Embryonic facial prominence (tissue), 1 donor: Measurements from ENCODE around the gene TRAF2.
"Not testable (repeated sequence)": the region's sequence is repeated elsewhere in the genome, so short reads cannot be mapped to it uniquely, and the experiment has no call there.

Source experiments
- DNase-seq: peaks from one replicate; pipeline ENCODE4 v3.0.0-alpha.2; 2016; ENCODE audit errors: extremely low spot score

Gene TRAF2

DNA sequence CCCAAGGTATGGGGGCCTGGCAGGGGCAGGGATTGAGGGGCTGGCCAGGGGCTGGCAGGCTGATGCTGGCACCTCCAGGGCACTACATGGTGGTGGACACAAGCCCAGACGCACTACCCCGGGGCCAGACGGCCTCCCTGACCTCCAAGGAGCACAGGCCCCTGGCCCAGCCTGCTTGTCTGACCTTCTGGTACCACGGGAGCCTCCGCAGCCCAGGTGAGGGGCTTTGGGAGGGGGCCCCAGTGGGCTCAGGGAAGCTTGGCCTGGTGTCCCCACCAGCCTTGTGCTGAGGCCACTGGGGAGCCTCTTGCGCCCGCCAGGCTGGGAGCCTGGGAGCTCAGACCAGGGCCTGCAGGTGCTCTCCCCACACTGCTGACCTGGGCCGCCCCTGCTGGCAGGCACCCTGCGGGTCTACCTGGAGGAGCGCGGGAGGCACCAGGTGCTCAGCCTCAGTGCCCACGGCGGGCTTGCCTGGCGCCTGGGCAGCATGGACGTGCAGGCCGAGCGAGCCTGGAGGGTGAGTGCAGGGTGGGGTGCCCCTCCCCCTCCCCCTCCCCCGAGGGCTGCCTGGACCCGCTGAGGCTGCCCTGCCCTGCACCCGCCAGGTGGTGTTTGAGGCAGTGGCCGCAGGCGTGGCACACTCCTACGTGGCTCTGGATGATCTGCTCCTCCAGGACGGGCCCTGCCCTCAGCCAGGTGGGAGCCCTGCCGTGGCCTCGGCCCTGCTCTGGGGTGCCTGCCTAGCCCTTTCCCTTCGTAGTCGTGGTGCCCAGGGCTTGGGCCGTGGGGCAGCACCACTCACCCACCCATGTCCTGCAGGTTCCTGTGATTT, 28.5 kb upstream of the TRAF2 start:
- DNase-seq = no peak

DNA sequence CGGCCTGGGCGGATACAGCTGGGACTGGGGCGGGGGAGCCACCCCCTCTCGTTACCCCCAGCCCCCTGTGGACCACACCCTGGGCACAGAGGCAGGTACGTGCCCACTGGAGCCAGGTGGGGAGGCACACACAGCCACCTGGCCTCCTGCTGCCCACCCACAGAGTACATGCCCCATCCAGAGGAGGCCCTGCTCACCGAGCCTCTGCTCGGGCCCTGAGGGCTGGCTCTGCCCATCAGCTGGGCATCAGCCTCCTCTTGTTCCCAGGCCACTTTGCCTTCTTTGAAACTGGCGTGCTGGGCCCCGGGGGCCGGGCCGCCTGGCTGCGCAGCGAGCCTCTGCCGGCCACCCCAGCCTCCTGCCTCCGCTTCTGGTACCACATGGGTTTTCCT, 27.9 kb upstream of the TRAF2 start:
- DNase-seq = no peak

DNA sequence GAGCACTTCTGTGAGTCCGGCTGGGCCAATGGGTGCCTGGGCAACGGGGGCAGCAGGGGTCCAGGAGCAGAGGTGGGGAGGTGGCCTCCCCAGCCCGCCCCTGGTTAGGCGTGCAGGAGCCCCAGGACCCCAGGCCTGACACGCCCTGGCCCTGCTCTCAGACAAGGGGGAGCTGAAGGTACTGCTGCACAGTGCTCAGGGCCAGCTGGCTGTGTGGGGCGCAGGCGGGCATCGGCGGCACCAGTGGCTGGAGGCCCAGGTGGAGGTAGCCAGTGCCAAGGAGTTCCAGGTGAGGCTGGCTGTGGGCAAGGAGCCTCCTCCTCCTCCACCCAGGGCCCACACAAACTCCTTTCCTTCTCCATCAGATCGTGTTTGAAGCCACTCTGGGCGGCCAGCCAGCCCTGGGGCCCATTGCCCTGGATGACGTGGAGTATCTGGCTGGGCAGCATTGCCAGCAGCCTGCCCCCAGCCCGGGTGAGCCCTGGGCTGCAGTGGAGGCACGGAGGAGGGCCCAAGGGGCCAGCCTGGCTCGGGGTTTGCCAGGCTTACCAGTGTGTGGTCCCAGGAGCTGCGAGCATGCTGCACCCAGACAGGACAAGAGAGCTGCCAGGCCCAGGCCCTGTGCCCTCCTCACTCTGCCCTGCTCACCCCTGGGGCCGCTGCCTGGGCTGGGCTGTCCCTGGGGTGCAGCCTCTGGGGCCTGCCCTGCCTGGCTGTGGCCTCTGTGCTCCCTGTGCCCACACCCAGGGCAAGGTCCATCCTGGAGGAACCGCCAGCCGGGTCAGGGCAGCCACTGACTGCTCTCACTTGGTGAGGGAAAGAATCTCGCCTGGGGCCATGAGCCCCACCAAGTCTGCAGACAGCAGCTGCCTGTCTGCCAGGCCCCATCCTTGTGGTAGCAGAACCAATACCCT, 27.2 kb upstream of the TRAF2 start:
- no peak for DNase-seq

DNA sequence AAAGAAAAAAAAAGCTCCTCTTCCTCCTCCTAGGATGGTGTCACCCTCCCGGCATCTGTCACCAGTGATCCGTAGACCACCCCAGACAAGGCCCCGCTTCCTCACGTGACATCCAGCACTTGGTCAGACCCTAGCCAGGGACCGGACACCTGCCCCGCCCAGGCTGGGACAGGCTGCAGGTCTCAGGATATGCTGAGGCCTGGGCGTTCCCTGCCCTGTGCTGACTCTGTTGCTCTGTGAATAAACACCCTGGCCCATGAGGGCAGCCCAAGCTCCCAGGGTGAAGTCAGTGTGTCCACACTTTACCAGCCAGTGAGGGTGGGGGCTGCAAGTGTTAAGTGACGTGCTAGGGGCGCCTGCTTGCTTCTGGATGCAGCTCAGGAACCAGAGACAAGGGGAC, 25.8 kb upstream of the TRAF2 start:
- no peak for DNase-seq

DNA sequence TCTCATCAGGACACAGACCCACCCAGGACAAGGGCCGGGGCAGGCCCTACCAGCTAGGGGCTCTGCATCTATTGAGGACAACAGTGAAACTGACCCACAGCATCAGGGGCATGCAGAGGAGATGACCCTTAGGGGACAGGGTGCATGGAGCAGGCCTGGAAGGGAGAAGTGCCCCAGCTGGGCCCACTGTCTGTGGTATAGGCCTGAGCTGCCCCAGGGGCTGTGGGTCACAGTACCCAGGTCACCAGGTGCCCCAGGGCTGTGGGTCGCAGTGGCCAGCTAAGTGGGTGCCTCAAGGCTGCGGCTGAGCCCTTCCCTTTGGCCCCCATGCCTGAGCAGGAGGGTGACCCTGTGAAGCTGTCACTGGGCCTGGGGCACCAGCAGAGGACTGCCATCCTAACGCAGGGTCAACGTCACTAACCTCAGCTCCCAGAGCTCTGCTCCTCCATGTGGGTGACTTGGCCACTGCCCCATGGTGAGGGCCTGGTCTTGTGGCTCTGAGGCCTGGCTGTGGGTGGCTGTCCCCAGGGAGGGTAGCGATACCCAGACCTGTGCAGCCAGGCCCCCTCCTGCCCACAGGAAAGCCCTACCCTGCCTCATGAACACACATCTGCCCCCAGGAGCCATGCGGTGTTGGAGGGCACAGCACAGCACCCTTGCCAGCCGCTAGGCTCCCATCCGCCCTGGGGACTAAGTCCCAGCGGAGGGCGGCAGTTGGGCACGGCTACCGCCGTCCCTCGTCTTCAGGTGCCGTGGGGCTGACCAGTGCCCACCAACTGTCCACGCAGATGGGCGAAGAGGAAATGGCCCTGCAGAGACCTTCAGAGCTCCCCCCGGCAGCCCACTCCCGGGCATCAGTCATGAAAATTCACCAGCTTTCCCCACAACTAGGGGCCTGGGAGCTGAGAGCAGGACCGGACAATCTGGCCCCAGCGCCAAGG, 25.1 kb upstream of the TRAF2 start:
- DNase-seq = no peak

DNA sequence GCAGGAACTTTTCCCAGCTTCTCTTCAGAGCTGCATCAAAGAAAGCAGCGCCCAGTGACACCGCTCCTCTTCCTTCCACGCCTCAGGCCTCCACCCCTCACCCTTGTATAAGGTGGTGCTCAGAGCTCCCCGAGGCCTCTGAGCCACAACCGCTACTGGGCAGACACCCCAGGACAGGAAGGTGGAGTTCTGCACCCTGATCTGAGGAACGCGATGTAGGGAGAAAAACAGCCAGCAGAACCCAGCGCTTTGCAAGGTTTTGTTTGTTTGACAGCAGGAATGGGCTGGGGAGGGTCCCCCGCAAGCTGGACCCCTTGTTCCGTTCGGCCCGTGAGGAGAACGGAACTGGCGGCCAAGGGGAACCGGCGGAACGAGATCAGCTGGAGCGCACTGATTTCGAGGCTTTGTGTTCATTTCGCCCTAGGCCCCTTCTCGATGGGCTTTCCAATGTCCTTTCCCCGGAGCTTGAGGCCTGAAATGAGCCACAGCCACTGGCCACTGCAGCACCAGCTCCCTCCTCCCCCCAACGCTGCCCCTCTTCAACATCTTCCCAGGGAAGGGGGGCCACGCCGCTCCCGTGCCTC, 24.4 kb upstream of the TRAF2 start:
- no peak for DNase-seq

DNA sequence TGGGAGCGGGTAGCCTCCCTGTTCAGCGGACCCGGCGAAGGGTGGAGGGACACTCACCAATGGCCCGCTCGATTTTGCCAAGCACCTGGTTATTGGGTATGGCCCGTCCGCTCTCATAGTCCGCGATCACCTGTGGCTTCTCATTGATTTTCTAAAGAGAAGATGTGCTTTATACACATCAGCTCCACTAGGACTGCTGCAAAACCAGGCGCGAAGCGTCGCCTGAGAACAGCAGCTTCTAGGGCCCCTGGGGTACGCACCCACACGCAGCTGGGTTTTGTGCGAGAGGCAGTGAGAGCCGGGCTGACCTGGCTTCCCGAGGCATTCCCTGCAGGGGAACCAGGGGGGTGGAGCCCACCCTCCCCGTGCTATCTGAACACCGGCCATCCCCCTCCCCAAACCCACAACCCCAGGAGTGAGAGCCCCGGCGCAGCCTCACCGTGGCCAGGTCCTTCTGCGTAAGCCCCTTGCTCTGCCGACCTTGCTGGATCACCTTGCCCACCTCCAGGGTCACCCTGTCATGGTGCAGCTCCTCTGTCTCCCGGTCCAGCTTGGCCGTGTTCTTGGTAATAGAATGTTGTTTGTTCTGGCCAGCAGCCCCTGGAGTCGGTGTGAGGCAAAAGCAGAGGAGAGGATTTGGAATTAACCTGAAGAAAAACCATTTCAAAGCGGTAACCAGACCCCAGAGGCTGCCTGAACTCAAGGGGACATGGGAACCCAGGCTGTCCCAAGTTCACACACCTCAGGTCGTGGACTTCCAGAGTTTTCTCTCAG, 23.3 kb upstream of the TRAF2 start:
- DNase-seq = no peak

DNA sequence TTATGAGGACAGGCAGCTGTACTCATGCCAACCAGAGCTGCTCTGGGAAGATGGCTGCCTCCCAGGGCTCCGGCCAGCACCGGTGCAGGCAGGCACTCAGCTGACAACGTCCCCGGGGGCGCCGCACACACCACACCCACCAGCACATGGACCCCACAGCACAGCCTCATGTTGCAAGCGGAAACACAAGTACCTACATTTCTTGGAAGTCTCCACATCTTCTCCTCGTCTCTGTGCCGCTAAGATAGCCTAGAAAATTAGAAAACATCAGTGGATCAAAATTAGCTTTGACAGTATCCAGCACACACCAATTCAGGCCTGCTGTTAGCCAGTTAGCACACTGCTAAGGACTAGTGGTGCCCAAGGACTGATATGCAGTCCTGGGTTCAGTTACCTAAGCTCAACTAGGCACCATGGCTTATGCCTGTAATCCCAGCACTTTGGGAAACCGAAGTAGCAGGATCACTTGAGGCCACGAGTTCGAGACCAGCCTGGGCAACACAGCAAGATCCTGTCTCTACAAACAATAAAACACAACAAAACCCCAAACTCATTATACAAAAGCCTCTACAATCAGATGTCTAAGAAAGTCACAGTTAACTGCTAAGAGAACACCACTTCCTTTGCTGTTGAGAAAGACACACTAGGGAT, 22.6 kb upstream of the TRAF2 start:
- DNase-seq = no peak

DNA sequence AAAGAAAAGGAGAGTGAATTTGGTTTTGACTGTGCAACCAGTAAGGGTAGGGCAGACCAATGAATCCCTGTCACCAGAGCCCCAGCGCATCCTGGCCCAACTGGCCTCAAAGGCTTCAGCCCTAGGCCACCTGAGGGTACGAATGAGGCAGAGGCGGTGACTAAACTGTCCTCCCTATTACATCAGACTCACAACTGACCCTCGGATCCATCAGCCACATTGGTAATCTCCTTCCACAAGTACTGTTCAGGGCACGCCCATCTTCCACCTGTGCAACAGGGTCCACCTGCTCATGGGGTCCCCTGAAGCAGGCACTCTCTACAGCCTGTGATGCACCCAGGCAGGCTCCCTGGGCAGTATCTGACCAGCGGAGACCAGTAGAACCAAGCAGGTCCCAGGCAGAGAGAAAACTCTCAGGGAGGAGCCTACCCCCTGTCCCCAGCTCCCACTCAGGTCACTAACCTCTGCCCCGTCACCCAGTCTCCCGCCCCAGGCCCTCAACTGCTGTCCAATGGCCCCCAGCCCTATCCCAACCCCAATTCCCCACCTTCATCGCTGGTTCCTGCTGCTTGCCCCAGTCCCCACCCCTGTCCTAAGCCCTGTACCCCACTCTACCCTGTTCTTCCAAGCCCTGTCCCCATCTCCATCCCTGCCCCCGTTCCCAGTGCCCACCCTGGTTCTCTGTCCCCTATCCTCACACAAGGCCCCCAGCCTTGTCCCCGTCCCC, 21.1 kb upstream of the TRAF2 start:
- DNase-seq = no peak

DNA sequence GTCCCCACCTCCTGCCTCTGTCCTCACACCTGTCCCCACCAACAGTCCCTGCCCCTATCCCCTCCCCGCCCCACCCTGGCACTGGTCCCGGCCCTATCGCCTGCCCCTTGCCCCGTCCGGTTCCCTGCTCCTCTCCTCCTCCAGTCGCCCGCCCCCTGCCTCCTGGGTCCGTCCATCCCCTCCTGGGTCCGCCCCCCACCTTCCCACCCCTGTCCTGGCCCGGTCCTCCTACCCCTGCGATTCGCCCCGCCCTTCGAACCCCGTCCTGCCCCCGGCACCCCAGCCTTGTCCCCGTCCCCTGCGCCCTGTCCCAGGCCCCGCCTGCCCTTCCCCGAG, 20.6 kb upstream of the TRAF2 start:
- no peak for DNase-seq

DNA sequence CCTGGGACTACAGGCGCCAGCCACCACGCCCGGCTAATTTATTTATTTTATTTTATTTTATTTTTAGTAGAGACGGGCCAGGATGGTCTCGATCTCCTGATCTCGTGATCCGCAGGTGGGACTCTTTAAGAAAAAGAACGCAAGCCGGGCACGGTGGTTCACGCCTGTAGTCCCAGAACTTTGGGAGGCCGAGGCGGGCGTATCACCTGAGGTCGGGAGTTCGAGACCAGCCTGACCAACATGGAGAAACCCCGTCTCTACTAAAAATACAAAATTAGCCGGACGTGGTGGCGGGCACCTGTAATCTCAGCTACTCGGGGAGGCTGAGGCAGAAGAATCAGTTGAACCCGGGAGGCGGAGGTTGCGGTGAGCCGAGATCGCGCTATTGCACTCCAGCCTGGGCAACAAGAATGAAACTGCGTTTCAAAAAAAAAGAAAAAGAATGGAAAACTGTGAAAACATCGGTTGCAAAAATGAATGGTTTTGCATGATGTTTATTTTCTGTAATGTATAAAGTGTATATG, 19.4 kb upstream of the TRAF2 start:
- DNase-seq = not testable (repeated sequence)

DNA sequence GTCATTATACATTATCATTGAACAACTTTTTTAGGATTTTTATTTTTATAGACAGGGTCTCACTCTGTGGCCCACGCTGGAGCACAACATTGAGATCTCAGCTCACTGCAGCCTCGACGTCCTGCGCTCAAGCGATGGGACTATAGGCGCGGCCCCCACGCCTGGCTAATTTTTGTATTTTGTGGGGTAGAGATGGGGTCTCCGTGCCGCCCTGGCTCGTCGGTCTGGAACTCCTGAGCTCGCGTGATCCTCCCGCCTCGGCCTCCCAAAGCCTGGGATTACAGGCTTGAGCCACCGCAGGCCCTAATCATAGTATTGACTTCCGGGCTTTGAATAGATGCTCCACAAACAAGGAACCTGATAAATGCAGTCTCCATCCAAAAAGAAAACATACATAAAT, 18.8 kb upstream of the TRAF2 start:
- no peak for DNase-seq

DNA sequence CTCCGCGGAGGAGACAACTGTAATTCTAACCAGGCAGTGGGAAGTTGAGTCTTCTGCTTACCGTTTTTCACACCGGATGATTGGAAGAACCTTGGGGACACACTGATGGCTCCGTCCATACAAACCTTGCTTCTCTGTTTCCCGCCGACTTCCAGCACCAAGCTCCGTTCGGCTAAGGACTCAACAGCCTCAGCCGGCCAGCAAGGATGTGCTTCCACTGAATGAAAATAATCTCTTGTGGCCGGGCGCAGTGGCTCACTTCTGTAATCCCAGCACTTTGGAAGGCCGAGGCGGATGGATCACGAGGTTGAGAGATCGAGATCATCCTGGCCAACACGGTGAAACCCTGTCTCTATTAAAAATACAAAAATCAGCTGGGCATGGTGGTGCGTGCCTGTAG, 18.4 kb upstream of the TRAF2 start:
- no peak for DNase-seq

DNA sequence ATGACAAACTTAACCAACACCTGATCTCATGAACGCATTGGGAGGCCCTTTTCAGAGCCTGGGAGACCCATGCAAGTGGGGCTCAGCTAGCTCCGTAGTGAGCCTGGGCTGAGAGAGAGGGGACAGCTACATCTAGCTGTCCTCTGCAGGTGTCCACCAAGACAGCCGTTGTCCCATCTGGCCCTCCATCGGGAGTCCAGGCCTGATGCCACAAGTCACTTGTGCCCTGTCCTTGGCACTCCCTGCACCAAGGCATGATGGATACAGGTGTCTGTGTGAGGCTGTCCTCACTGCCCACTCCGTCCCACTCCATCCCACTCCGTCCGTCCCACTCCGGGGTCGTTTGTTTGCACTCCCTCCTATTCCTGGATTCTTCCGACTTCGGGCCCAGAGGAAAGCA, 17.7 kb upstream of the TRAF2 start:
- no peak for DNase-seq

DNA sequence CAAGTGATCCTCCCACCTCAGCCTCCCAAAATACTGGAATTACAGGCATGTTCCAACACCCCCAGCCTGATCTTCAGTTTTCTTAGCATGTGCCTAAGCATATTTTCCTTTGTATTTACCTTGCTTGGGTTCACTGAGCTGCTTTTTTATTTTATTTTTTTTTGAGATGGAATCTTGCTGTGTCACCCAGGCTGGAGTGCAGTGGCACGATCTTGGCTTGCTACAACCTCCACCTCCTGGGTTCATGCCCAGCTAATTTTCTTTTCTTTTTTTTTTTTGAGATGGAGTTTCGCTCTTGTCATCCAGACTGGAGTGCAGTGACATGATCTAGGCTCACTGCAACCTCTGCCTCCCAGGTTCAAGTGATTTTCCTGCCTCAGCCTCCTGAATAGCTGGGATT, 16.7 kb upstream of the TRAF2 start:
- DNase-seq = not testable (repeated sequence)

DNA sequence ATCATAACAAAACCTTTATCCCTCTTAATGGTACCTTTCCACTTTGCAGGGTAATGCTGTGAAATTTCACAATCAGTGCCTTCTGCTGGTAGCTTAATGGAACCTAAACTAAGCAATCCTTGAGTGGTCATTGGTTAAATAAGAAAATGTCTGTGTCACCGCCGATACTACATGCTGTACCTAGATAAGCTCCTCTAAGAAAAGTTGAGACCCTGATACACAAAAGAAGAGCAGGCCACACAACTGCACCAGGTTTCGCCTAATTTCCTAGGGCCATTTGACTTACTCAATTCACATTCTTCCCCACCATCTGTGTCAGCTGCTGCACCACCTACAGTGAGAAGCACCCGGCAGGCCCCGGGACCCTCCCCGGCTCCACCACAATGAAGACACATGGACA, 11.2 kb upstream of the TRAF2 start:
- DNase-seq = no peak

DNA sequence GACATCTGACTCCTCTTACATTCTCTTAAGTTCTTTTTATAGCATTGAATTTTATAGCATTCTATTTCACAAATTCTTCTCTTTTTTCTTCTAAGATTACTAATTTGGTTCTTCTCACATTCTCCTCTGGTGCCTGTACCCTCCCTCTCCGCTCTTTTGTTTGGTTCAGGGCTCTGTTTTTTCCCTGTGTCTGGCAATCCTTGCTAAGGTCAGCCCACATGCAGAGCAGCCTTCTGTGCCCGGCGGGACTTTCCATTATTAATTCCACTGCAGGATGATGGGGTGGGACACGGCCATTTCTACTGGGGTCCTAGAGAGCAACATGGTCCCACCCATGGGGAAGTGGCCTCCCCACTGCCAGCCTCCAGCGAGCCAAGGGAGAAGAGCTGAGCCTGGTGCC, 9.8 kb upstream of the TRAF2 start:
- no peak for DNase-seq

DNA sequence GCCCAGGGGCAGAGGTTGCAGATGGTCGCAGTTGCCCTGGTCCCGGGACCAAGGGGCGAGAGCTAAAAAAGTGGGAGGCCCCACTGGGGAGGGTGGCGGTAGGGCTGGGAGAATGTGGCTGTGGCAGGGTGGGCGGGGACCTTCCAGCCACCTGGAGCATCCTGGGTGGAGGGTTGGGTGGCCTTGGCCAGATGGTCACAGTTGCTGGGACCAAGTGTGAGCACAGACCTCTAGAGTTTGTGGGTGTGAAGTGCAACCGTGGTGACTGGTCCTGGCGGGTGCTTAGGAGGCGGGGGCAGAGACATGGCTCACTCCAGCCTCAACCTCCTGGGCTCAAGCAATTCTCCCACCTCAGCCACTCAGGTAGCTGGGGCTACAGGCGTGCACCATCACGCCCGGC, 5.7 kb upstream of the TRAF2 start:
- DNase-seq = no peak

DNA sequence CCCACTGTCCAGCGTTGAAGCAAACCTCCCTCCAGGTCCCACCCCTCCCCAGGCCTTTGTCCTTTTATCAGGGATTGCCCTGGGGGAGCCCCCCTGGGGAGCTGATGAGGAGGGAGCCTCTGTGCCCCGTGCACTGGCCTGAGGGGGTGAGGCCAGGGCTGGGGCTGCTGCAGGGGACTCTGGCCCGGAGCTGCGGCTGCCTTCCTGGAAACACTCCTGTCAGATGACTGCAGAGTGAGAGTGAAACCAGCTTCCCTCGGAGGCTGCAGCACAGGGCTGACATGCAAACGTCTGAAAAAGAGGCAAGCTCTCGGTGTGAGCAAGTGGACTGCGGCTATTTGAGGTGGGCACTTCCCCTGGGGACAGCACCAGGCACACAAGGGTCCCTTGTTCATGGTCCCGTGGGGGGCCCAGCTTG, 4.6 kb upstream of the TRAF2 start:
- DNase-seq = no peak
